Stimulated activated CD8-positive, alpha-beta memory T cell treated with anti-CD3 and anti-CD28 coated beads, Interleukin-7, amount 100 ng/mL, for 1 hour (primary cell): Measurements from ENCODE around the gene FAM229B.
"Not testable (repeated sequence)": the region's sequence is repeated elsewhere in the genome, so short reads cannot be mapped to it uniquely, and the experiment has no call there.

ENCODE experiments used
- DNase-seq, 2 donors: peaks; one replicate each; pipeline ENCODE4 v3.0.0-alpha.2; 2020; ENCODE audit warnings: low read depth in 2 of 2

Gene FAM229B

DNA sequence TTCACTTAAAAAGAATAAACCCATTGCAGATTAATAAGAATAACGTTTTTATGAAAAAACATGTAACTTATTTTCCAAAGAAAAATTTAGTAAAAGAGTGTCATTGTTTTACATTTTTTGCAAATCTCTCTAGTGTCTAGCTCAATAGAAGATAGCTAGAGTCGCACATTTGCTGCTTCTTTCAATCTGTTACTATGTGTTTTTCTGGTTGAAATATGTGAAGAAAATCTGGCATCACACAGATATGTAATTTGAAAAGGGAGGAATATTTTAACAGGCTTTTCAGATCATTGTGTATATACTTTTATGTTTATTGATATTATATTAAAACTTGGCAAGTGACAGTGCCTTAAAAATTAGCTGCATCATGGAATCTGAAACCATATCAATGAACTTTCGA, 24.4 kb upstream of the FAM229B start:
- DNase-seq, result no peak

DNA sequence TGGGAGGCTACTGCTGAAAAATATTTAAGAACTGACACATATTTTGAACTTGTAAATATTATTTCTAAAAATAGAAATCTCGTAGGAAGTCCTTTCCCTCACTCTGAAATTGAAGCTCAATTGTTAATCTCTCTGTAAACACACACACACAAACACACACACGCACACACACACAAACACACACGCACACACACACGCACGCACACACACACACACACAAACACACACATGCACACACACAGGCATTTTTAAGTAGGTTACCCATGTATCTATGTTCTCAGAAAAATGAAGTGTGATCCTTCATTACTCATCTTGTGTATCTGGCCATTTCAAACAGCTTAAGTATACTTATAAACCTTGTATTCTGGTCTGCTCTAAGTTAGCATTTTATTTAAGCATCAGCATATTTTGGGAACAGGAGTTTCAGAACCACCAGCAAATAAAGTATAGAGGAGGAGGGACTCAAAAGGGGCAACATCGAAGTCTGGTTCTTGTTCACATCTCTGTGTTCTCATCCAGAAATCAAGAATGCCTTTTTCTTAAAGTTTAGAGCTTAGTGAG, 21.9 kb upstream of the FAM229B start:
- no peak for DNase-seq

DNA sequence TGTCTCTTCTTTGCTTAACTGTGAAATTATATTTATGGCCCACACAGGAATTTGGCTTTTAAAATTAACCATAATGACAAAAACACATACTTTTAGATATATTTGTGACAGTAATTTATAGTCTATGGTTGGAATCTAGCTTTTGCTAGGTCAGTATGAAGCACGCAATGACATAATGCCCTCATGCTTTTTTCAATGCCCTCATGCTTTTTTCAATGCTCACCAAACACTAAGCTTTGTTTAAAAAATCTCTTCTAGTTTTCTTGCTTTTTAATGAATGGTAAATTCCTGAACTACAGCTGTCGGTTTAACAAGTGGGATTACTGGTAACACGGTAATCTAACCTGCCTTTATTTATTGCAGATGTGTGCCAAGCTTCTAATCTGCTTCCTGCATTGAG, 20.8 kb upstream of the FAM229B start:
- DNase-seq, result no peak

DNA sequence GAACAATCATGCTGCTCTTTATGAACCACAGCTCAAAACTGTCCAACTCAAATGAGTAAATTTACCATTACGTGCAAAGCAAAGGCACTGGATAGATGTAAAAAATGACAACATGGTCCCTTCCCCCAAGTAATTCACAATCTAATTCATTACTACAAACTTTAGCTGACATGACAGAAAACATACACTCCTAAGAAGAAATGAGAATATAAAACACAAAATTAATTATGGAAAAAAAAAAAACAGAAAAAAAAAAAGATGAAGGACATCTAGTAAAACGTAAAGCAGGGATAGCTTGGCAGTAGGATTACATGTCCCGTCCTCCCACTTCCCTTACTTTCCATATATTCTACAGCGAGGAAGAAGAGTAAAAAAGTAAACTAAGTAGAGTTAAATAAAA, 5.8 kb upstream of the FAM229B start:
- no peak for DNase-seq

DNA sequence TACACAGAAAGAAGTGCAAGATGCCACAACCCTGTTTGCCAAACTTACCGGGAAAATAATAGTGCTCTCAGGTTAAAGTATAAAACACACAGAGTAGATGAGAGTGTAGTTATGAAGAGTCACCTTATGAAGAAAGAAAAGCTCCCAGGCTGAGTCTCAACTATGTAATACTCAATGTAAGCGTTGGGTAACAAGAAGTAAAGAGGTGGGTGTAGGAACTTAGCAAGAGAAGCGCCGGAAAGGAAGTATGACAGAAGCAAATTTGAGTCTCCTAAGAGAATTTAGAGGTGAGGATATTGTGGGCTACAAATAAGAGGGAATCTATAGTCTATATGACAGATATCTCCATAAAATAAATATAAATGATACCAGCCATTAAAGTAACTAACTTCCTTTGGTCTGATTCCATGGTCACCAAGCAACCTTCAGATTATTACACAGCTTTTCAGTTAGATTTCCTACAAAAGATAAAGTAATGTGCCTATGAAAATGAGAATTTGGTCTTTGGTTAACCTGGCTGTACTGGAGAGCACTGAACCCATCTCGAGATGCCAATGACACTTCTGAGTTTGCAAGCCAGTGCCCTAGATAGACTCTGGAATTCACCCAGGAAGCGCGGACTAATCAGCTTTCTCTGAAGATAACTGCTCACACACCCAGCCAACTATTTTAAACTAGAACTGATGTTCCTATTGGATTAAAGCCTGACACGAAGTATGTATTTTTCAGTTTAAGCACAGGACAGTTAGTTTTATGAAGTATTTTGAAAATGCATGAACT, 1.9 kb upstream of the FAM229B start:
- DNase-seq, result no peak

DNA sequence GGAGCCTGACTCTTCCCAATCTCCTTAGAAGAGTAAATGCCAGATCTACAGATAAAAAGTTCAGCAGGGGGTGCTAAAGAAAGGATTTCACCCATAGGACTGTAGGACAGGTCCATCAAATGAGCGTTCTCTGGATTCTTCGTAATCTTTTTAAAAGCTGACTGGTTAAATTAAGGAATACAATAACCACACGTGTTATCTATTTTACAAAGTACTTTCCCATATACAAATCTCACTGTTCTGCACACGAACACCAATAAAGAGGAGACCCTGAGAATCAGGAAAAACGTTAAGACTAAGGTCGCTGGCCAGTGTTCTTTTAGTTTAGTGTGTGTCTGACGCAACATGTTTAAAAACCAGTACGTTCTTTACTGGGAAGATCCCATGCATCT, 651 bp upstream of the FAM229B start:
- DNase-seq, result no peak

DNA sequence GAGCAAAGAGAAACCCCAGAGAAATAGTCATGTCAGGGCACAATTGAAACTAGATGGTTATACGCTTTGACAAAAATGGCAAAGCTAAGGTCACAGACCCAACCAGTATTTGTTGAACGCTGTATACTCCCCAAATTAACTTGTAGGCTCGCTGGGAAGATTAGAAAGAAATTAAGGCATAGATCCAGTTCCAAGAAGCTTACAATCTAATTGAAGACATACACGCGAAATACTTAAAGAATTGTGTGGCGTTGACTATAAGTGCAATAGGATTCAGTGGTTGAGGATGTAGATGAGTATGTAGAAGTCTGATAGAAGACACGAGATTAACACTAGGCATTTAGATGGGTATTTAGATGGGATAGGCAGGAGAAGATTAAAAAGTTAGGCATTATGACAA, 525 bp downstream of the FAM229B start:
- no peak for DNase-seq

DNA sequence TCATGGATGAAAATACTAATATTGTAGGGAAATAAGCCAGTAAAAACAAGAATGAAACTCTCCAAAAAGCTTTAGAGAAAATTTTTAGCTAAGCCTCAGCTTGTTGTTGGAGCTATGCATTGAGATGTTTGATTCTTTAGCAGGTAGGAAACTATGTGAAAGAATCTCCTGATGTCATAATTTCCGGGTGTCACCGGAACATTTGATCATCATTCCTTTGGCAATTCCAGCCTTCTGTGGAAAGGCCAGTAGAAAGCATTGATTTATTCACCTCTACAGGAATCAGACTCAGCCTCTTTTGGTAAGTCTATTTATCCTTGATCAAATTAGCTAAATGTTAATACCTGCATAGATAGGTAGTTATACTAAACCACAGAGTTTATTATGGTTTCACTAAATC, 9.5 kb downstream of the FAM229B start:
- DNase-seq, result no peak

DNA sequence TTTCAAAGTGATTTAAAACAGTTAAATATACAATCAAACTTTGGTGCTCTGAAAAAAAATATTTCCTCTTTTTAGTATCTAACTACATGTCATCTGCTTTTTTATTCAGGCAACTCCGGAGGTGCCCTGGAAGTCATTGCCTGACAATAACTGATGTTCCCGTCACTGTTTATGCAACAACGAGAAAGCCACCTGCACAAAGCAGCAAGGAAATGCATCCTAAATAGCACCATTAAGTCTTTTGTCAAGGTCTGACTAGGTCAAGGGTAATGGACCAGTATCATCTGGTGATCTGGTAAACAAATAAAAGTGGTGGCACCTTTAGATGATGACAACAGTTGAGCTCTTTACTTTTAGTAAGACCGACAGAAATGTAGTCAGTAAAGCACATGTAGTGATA, 13.2 kb downstream of the FAM229B start:
- no peak for DNase-seq

DNA sequence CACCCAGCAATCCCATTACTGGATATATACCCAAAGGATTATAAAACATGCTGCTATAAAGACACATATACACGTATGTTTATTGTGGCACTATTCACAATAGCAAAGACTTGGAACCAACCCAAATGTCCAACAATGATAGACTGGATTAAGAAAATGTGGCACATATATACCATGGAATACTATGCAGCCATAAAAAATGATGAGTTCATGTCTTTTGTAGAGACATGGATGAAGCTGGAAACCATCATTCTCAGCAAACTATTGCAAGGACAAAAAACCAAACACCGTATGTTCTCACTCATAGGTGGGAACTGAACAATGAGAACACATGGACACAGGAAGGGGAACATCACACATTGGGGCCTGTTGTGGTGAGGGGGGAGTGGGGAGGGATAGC, 18.6 kb downstream of the FAM229B start:
- not testable (repeated sequence) for DNase-seq

DNA sequence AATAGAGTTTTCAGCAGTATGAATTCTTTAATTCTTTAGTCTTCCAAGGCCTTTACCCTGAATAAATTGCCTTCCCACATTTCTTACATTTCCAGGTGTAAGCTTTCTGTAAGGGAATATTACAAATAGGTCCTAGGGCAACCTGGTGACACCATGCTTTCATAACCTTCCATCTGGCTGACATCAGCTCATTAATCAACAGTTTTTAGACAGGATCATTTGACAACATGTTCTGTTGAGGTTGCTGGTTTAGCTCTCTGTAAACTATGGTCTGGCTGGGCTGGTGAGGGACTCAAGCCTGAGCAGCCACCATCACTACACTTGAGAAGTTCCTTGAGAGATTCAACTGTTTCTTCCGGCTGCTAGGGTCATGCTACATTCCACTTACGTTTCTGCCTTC, 19.2 kb downstream of the FAM229B start:
- no peak for DNase-seq

DNA sequence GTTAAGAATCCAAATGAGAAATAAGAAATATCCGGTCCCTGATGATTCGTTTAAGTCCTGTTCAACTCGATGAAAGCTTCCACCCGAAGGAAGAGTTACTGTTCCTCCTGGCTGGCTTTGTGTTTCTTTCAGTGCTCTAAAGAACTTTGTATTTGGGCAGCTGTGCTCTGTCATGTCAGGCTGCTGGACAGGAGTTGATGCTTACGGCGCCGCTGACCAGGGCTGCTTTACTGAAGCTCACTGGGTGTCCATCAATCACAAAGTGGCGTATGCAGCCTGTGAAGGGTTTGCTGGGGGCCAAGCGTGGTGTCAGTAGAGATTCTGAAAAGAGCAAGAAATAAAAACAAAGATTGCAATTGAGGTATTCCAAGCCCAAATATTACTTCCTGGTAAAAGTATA, 21.9 kb downstream of the FAM229B start:
- DNase-seq, result no peak

DNA sequence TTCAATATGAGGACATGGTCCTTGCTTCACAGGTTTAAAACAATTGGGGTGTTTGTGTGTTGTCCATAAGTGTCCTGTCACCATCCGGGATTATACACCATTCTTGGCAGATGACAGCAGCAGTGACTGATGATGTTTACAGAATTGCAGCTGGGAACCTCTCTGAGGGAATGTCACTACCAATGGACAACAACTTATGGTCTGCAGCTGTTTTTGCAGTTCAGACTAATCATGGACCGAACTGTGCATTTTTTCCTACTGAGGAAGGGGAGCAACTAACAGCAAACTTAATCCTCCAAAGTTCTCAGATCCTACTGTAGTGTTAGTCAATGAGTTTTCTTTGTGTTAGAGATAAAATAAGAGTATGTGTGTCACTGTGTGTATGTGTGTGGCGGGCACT, 26.0 kb downstream of the FAM229B start:
- DNase-seq, result no peak

DNA sequence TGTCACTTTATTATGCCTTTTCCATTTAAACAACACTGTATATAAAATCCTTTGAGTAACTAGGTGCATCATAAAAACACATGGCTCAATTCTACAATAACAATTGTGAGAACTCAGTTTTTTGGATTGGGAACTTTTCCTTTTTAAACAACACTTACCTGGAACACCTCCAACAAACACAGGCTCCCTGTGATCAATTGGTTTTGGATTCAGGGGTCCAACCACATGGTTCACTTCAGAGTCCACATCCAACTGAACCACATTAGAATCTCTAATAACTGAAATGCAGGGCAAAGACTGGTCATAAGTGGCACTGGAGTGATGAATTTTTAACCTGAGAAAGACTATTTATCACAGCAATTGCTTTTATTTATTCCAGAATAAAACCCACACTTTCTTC, 26.5 kb downstream of the FAM229B start:
- no peak for DNase-seq

DNA sequence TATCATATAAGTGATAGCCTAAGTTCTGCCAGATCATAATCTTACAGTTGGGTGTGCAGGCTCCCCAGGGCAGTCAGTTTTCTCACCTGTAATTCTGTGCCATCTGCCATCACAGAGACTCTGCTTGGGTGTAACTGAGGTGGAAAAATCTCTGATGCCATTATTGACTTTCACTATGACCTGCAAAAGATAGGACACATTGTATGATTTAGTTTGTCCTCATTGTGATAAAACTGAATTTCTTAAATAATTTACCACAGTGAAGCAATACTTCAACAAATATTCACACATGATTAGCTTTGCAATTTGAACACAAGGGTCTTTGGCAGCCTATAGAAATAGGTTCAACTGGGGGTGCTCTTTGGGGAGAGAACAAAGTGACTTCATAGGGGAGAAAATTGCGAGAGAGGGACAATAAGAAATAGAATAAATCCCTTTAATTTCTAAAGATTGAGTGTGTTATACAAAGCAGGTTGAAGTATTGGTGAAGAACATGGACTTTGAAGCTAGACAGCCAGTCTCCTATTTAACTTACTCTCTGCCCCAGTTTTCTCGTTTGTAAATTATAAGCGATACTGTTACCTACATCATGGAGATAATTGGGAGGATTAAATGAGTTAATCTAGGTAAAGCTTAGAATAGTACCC, 27.3 kb downstream of the FAM229B start:
- no peak for DNase-seq

DNA sequence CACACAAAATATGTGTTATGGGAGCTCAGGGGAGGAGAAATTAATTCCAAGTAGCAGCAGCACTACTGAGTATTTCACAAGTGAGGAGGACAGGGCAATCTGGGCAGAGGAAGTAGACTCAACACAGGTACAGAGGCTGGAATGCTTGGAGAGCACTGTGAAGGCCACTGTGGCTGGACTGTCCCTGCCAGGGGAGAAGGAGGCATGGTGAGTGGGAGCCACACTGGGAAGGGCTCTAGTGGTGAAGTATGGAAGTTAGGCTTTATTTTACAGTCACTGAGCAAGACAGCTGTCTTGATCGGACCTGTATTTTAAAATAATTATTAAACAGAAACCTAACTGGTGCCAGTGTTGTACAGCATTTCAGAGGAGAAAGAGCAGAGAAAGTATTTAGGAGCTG, 28.8 kb downstream of the FAM229B start:
- DNase-seq, result no peak

DNA sequence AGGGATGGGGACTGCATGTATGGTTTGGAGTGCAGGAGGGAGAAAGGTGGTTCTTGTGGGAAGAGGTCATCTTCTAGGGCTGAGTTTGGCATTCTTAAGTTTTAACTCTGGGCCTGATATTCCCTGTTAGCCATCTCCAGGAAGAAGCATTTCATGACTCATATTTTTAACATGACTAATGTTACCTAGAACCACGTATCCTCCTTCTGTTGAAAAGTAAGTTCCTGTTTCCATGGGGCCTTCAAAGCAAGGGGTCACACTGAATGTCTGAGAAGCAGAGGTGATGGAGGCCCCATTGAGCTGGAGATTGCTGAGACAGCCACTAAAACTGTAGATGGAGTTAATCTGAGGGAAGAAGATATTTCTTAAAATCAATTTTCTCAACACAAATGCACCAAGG, 30.2 kb downstream of the FAM229B start:
- no peak for DNase-seq

DNA sequence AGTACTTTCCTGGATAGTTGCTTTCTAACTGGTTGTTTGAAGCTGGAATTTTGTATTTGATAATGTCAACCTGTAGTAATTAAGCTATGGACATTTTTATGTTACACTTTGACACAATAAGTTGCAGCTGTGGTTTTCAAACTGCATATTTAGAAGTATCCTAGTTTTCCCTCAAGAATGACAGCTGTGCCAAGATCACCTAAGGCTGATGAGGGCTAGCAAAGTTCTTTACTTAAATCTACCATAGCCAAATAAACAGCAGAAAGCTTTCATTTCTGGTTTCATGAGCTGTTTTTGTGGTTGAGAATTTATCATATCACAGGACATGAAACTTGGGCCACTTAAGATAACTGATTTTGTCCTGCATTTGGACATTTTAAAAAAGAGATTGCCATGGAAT, 30.6 kb downstream of the FAM229B start:
- no peak for DNase-seq

DNA sequence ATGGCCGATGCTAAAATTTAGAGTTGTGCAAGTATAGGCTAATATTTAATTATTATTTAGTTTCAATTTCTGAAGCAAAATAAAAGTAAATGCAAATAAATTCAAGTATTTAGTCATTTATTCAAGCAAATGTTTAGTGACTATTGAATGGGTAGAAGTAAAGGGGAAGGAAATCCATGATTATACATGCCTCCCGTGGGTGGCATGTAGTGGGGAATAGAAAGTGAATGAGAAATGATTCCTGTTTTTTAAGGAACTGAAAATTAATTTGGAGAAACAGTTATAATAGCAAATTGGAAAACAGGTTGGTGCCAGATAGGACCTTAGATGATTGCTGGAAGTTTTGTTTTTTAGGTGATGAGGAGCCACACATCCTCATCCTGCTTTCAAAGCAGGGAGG, 35.4 kb downstream of the FAM229B start:
- no peak for DNase-seq

DNA sequence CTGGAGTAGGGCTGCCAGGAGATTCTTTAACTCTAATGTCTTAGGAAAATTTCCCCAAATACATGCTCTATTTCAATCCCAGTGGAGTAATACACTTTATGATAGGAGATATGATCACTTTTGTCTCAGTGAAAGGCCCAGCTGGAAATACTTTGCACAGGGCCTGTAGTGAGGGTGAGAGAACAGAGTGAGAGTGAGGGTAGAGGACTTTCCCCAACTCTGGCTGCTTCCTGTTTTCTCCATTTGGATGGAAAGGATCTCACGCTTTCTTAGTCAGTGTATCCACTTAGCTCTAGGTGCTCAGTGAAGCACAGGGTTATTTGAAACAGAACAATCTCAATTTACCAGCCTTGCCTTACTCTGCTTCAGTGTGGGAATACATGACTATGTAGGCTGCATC, 36.6 kb downstream of the FAM229B start:
- DNase-seq, result no peak

DNA sequence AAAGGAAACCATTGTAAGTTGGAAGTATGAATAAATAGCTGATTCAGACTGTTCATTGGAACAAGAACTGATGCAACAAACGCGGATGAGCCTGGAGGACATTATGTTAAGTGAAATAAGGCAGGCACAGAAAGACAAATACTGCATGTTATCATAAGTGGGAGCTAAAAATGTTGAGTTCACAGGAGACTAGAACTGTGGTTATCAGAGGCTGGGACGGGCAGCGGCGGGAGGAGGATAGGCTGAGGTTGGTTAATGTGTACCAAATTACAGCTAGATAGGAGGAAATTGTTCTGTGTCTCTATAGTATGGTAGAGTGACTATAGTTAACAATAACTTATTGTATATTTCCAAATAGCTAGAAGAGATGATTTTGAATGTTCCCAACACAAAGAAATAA, 40.8 kb downstream of the FAM229B start:
- DNase-seq, result no peak

DNA sequence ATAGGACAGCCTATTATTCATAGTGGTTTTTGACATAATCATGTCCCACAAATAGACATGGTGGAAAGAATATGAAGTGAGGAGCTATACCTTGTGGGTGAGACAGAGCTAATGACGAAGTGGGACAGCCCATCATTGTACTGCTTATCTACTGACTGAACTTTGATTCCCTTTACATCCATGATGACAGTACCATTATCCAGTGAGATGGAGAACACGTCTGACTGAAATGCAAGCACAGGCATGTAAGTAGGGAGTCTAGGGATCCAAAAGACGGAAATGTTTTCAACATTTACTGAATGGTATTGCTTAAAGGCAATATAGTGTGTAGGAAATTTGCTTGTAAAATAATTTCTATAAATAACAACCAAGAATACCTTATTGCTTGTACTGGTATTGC, 43.5 kb downstream of the FAM229B start:
- DNase-seq, result no peak

DNA sequence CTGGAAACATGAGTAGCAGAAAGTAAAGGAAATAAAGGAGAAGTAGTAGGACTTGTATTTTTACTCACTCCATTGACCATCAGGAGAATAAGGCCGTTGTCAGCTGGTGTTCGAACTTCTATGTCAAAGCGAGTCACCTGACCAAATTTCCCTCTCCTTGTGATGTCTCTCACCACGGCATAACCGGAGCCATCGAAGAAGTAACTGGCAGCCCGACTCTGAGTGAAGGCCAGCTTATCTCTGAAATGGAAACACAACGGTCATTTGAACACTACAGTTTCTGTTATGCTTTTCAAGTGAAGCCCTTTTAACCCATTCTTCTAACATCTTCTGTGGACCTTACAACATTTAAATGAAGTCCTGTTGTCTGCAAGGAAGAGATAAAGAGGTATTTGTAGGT, 51.7 kb downstream of the FAM229B start:
- no peak for DNase-seq

DNA sequence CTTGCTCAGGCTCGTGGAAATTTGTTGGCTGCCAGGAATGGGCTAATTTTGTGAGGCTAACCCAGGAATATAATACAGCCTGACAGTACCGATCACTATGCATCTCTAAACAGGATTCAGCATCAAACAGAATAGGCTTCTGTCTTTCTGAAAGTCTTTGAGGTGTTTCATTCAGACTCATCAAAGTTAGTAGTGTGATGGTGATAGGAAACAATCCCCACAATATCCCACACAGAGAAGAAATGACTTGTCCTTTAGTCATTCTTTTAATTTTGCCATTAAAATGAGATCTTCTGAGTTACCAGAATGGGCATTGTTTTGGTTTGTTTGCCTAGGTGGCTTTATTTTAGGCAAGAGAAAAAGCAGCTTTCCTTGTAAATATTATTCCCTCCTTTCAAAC, 54.3 kb downstream of the FAM229B start:
- DNase-seq, result no peak
